ENCODE data around the gene SLC6A12. TPM values are rescaled to one million over a fixed set of nuclear protein-coding genes. Genes with fewer than 3 reads are reported as not detected.

SLC6A12 gene
- total RNA-seq, 1 donor, result not detected

DNA sequence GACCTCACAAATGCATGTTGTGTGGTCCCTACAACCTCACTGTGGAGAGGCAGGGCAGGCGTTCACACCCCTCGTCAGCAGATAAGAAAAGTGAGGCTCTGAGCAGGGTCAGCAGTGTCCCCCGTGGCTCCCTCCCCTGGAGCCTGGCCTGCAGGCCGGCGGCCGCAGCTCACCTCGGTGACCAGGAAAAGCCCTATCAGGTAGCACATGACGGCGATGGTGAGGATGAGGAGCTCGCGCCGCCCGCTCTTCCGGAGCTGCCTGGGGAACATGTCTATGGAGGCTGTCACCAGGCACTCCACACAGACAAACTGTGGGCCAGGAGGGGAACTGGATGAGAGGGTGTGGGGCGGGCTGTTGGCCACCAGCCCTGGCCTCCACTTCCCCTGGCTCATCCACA, 18.0 kb downstream of the SLC6A12 start:
- DNase-seq (ENCODE audit: low read depth), result no peak
- TF ChIP-seq, protein P1, sequence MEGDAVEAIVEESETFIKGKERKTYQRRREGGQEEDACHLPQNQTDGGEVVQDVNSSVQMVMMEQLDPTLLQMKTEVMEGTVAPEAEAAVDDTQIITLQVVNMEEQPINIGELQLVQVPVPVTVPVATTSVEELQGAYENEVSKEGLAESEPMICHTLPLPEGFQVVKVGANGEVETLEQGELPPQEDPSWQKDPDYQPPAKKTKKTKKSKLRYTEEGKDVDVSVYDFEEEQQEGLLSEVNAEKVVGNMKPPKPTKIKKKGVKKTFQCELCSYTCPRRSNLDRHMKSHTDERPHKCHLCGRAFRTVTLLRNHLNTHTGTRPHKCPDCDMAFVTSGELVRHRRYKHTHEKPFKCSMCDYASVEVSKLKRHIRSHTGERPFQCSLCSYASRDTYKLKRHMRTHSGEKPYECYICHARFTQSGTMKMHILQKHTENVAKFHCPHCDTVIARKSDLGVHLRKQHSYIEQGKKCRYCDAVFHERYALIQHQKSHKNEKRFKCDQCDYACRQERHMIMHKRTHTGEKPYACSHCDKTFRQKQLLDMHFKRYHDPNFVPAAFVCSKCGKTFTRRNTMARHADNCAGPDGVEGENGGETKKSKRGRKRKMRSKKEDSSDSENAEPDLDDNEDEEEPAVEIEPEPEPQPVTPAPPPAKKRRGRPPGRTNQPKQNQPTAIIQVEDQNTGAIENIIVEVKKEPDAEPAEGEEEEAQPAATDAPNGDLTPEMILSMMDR (IDR thresholded peaks at IDR 0.05; ENCODE audit: insufficient read depth, low read depth, low read length), result no peak
- H3K4me3 ChIP-seq (ENCODE audit: low read depth, low read length), result no peak overlapping the region

DNA sequence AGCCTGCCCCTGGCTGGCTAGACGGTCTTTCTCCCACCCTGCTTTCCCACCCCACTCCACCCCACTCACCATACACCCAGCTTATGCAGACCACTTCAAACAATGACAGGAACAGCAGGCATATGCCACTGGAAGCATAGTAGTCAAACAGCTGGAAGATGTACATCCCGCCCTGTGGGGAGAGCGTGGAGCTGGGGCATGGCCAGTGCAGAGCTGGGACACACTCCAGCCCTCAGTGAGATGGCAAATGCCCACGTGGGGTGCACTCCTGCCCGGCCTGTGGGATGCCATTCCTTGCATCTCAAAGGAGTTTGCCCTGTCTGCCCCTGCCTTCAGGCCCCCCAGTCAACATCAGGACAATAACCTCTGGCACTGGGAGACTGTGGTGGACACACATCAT, 18.8 kb downstream of the SLC6A12 start:
- DNase-seq (ENCODE audit: low read depth), result no peak
- TF ChIP-seq, protein P1 (IDR thresholded peaks at IDR 0.05; ENCODE audit: insufficient read depth, low read depth, low read length), result no peak
- no peak overlapping the region for H3K4me3 ChIP-seq (ENCODE audit: low read depth, low read length)

- DNase-seq (ENCODE audit: low read depth), result no peak
- no peak overlapping the region for H3K4me3 ChIP-seq (ENCODE audit: low read depth, low read length)
- TF ChIP-seq, protein P1 (IDR thresholded peaks at IDR 0.05; ENCODE audit: insufficient read depth, low read depth, low read length), result no peak
These were observed 19.7 kb downstream of the SLC6A12 start for GRCh38 chr12:194276-194675.

- no peak overlapping the region for H3K4me3 ChIP-seq (ENCODE audit: low read depth, low read length)
- no peak for DNase-seq (ENCODE audit: low read depth)
- TF ChIP-seq, protein P1 (IDR thresholded peaks at IDR 0.05; ENCODE audit: insufficient read depth, low read depth, low read length), result no peak
These were observed 20.7 kb downstream of the SLC6A12 start for GRCh38 chr12:193261-193660.

DNA sequence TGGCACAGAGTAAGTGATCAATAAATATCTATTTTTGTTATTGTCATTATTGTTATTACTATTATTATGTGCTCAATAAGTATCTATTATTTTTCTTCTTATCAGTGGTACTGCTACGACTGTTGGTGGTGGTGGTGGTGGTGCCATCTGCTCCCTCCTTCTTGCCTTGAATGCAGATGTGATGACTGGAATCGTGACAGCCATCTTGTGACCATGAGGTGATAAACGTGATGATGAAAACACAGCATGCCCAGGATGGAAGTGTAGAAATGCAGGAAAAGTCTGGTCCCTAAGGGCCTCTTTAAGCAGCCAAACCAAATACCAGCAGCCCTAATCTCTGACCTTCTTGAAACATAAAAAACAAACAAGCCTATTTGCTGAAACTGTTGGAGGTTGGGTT, 22.4 kb downstream of the SLC6A12 start:
- TF ChIP-seq, protein P1 (IDR thresholded peaks at IDR 0.05; ENCODE audit: insufficient read depth, low read depth, low read length), result no peak
- DNase-seq (ENCODE audit: low read depth), result no peak
- no peak overlapping the region for H3K4me3 ChIP-seq (ENCODE audit: low read depth, low read length)

- TF ChIP-seq, protein P1 (IDR thresholded peaks at IDR 0.05; ENCODE audit: insufficient read depth, low read depth, low read length), result no peak
- no peak for DNase-seq (ENCODE audit: low read depth)
- no peak overlapping the region for H3K4me3 ChIP-seq (ENCODE audit: low read depth, low read length)
These were observed 23.1 kb downstream of the SLC6A12 start for GRCh38 chr12:190881-191280.

GRCh38 chr12:189622-189962, 24.4 kb downstream of the SLC6A12 start:
- DNase-seq (ENCODE audit: low read depth), result no peak
- H3K4me3 ChIP-seq (ENCODE audit: low read depth, low read length), result no peak overlapping the region
- TF ChIP-seq, protein P1 (IDR thresholded peaks at IDR 0.05; ENCODE audit: insufficient read depth, low read depth, low read length), result no peak

All from fibroblast of villous mesenchyme (primary cell).